T-helper 9 cell (primary cell): ENCODE data around the gene FTCD.
"Not testable (repeated sequence)": the region's sequence is repeated elsewhere in the genome, so short reads cannot be mapped to it uniquely, and the experiment has no call there.

ENCODE experiments used
- DNase-seq: peaks from one replicate; pipeline ENCODE4 v3.0.0-alpha.2; 2020

Gene FTCD

DNA sequence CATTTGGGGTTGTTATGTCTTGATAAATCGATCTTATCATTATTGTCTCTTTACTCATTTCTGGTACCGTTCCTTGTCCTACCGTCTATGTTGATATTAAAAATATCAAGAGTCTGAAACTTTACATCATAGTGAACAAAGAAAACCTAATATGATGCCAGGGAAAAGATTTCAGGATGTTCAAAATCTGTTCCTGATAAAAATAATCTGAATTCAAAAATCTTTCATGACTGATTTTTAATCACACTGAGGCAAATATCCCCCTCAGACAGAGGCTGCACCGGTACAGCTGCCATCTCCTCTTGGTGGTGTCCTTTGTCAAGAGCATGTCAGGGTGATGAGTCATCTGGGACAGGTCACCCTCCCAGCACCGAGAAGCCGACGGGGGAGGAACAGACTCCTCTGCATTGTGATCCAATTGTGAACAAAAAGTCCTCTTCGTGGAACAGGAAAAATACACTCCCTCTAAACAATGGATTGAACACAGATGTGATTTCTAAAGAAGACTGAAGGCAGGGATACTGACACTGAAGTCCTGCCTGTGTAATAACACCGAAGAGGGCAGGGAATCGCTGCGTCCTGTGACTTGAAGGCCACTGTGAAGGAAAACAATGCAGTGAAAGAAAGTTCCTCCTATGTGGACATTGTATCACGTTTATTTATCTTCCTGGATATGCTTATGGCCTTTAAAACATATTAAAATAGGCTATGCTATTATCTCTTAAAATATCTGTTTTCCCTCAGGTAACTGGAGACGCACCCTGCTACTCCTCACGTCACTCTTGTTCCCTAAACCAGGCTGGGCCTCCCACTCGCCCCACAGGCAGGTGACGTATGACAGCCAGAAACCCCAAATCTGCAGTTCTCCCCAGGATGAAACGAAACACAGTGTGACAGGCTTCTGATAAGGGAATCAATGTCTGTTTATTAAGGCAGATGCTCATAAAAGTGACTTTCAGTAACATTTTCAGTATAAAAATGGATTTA is 33.1 kb upstream of the FTCD start:
- DNase-seq: no peak

GRCh38 chr21:46187814-46188213 is 32.4 kb upstream of the FTCD start:
- DNase-seq: no peak

GRCh38 chr21:46187261-46187660 is 31.9 kb upstream of the FTCD start:
- DNase-seq: no peak

GRCh38 chr21:46185716-46186115 is 30.3 kb upstream of the FTCD start:
- no peak for DNase-seq

DNA sequence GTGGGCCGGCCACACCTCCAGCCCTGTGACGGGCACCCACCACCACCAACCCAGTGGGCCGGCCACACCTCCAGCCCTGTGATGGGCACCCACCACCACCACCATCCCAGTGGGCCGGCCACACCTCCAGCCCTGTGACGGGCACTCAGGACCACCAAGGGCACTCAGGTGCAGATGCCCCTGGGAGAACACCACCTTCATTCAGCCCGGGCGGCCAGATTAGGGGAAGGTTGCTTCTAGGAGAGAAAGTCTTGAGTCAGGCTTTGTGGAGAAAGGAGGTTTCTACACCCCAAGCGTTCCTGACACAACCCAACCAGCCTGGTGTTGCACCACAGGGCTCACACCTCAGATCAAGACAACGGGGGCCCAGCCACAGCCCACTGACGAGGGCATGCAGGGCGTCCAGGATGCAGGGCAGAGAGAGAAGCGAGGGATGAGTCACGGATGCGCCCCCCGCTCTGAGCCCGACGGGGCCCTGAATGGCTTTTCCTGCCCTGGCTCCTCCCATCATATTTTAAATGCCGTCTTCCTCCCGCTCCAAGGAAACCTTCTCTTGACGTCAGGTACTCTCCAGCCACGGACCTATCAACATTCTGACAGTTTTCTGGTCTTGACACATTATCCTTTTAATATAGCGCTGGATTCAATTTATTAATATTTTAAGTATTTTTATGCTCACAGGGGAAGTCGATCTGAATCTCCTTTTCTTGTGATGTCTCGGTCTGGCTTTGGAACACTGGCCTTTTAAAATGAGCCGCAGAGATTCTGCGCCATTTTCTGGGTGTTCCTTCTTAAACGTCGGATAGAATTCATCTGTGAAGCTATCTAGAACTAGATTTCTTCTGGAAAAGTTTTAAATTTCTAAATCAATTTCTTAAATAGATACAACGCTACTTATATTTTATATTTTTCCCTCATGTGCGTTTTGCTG is 29.5 kb upstream of the FTCD start:
- DNase-seq: peak; percentile 32

GRCh38 chr21:46183910-46184624 is 28.7 kb upstream of the FTCD start, which contains the start of gene SPATC1L:
TSS of gene SPATC1L (minus strand) at chr21:46184459. CDS start at chr21:46182816, 1,643 bp downstream.
- no peak for DNase-seq

DNA sequence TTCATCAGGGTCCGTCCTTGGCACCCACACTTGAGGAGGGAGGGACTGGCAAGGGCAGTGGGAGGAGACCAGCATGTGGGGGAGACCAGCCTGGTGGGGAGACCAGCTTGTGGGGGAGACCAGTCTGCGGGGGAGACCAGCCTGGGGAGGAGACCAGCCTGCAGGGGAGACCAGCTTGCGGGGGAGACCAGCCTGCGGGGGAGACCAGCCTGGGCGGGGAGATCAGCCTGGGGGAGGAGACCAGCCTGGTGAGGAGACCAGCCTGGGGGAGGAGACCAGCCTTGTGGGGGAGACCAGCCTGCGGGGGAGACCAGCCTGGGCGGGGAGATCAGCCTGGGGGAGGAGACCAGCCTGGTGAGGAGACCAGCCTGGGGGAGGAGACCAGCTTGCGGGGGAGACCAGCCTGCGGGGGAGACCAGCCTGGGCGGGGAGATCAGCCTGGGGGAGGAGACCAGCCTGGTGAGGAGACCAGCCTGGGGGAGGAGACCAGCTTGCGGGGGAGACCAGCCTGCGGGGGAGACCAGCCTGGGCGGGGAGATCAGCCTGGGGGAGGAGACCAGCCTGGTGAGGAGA is 28.0 kb upstream of the FTCD start:
- not testable (repeated sequence) for DNase-seq

- DNase-seq: no peak
Observed at GRCh38 chr21:46182548-46183336, 27.4 kb upstream of the FTCD start.

GRCh38 chr21:46181953-46182547 is 26.7 kb upstream of the FTCD start:
- DNase-seq: no peak

DNA sequence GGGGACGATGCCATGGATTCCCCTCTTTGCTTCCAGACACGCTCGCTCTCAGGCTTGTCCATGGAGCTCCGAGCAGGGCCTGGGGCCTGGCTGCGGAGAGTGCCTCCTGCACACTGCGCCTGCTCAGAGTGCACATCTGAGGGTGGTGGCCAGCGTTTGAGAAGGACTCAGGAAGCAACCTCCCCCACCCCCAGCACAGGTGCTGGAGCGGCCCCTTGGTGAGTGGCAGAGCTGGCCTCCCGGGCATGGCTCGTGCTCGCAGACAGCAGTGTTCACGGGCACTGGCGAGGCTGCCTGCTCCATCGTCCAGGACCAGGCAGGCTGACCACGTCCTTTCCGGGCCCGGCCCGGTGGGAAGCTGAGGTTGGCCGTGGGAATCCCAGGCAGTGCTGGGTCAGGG is 26.1 kb upstream of the FTCD start:
- DNase-seq: no peak

DNA sequence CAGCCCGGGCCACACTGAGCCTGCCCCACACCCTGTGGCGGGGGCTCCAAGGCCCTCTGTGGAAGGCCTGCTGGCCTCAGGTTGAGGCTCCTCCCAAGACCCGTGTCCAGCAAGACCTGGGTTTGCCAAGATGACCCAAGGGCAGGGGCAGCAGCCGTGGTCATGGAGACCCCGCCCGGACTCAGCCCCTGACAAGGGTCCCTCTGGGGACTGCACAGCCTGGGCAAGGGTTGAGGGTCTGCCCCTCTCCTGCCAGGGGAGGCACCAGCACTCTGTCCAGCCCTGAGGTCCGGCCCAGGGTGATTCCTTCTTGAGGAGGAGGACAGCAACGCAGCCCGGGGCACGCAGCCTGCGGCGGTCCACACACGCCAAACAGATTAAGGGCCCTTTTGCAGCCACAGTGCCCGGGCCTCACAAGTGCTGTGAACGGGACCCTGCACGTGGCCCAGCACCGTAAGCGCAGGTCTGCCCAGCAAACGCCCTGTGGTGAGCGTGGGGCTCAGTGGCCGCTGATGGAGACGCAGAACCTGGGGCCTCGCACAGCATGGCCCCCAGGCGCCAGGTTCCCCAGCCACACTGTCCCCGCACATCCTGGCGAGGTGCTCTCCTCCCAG is 25.5 kb upstream of the FTCD start:
- DNase-seq: no peak

DNA sequence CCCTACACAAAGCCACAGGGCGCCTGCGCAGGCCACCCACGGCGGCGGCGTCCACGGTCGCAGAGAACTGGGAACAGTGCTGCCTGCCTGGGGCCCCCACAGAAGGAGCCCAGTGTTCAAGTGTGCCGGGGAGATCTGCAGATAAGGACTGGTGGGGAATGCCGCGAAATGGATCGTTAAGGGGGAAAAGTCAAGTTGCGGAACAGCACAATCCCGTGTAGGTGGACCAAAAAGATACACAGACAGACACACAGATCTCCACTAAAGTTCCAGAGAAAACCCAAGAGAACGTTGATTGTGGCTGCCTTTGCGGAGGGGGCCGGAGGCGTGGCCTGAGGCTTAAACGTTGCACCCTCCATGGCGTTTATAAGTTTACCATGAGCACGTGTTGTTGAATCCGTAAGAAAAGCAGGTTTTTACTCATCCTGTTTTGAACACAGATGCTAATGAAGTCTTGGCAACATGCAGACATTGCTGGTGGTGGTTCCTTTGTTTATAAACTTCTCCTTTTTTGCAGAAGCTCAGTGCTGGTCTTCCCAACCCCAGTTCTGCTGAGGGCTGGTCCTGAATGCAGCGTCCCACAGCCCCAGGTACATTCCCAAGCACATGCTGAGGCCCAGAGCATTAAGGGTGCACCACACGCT is 24.8 kb upstream of the FTCD start:
- DNase-seq: no peak

DNA sequence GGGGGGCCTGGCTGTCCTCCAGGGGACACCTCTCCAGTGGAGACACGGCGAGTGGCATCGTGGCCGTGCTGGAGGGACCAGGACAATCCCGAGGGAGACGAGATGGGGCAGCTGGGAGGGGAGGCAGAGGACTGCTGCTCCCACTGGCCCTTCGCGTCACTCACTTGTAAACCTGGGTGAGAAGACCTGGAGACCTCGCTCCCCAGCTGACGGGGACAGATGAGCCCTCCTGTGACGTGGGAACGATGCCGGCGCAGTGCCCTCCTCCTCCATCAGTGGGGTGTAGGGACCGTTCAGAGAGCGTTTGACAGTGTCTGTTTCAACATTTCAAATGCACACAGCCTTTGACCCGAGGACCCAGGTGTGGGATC is 24.3 kb upstream of the FTCD start:
- DNase-seq: no peak

DNA sequence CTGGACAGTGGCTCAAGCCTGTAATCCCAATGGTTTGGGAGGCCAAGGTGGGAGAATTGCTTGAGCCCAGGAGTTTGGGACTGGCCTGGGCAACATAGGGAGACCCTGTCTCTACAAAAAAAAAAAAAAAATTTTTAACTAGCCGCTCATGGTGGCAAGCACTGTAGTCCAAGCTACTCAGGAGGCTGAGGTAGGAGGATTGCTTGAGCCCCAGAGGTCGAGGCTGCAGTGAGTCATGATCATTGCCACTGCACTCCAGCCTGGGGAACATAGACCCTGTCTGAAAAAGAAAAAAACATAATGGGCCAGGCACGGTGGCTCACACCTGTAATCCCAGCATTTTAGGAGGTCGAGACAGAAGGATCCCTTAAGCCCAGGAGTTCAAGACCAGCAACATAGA is 23.6 kb upstream of the FTCD start:
- no peak for DNase-seq

DNA sequence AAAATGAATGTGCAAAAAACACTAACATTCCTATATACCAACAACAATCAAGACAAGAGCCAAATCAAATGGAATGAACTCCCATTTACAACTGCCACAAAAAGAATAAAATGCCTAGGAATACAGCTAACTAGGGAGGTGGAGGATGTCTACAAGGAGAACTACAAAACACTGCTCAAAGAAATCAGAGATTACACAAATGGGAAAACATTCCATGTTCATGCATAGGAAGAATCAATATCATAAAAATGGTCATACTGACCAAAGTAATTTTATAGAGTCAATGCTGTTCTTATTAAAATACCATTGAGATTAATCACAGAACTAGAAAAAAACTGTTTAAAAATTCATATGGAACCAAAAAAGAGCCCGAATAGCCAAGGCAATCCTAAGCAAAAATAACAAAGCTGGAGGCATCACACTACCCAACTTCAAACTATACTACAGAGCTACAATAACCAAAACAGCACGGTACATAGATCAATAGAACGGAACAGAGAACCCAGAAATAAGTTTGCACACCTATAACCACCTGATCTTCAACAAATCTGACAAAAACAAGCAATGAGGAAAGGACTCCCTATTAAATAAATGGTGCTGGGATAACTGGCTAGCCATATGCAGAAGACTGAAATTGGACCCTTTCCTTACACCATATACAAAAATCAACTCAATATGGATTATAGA is 21.2 kb upstream of the FTCD start:
- DNase-seq: not testable (repeated sequence)

GRCh38 chr21:46173573-46173972 is 18.2 kb upstream of the FTCD start:
- DNase-seq: no peak

- no peak for DNase-seq
Observed at GRCh38 chr21:46172863-46173528, 17.6 kb upstream of the FTCD start.

DNA sequence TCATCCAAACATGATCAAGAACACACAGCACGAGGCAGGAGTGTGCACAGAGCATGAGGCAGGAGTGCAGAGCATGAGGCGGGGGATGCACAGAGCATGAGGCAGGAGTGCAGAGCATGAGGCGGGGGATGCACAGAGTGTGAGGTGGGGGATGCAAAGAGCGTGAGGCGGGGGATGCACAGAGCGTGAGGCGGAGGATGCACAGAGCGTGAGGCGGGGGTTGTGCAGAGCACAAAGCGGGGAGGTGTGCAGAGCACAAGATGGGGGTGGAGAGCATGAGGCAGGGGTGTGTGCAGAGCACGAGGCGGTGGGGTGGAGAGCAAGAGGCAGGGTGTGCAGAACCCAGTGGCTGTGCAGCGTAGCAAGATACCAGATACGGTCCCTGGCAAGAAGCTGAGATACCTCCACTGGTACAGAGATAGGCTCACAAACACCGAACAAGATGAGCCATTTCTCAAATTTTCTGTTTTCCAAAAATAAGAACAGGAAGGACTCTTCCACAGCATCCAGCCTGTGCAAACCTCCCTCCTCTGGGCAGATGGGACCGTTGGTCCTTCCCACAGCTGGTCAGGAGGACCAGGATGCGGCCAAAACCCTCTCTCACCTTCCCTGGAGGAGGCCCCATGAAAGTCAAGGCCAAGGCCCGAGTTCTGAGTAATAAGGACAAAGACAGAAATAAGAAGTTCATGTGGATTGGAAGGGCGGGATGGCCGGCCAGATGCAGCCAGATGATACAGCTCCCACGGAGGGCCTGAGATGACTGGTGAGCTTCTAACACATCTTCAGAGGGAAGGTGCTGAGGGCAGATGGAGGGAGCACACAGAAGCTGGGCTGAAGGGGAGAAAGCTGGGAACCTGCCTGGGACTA is 16.9 kb upstream of the FTCD start:
- no peak for DNase-seq
